ENCODE data around the gene PTPRM.

The PTPRM gene

DNA sequence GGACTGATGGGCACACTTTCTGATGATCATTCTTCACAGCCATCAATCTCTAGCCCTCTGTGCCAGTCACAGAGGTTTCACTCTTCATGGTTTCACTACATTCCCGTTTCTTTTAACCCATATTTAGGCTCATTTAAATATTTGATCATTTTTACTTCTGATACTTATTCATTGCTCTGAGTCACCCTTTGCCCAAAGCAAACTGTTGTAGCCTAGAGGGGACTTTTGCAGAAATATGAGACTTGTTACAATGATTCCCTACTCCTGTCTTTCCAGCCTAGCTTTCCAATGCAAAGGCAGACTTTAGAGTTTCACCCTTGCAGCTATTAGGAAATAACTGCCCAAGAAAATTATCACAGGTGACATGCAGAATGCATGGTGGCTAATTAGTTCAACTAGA is 444.2 kb downstream of the PTPRM start:
- Histone ChIP-seq H3K27ac (ENCODE audit: extremely low read depth, low read depth, low read length) (no peak overlapping the region), H3K4me1 (ENCODE audit: control insufficient read depth, insufficient read depth, low read length) (0 out of 2 replicates have a peak, but pooled peaks cover 2% of the 10 kb centered on the region), H3K36me3 (ENCODE audit: control insufficient read depth in 2 of 2, insufficient read depth in 1 of 2, low read length in 2 of 2) (no peaks in the 10 kb centered on the region), H3K9me3 (ENCODE audit: control insufficient read depth, insufficient read depth, low read depth, low read length) (no peaks in the 10 kb centered on the region), H3K4me3 (ENCODE audit: low read depth, low read length) (no peak overlapping the region)
- ChIA-PET CTCF (interaction anchor here (0.6 to 0.7 kb wide), 2 partner anchors 378 to 471 kb away, joined by 3 read pairs; no protein-coding TSS in a partner anchor), POLR2A (no interaction called here)
- TF ChIP-seq EGR2 (tag by site-specific recombination; IDR thresholded peaks at IDR 0.05; ENCODE audit: low read depth) (no peak), TCF7L2 (IDR thresholded peaks at IDR 0.05; ENCODE audit: borderline replicate concordance, low read depth, low read length) (no peak), GLIS1 (tag by site-specific recombination; IDR thresholded peaks at IDR 0.05) (no peak), MYNN (tag by site-specific recombination; IDR thresholded peaks at IDR 0.05; ENCODE audit: borderline replicate concordance) (no peak), ZNF629 (tag by site-specific recombination; IDR thresholded peaks at IDR 0.05) (no peak), ZNF544 (tag by site-specific recombination; IDR thresholded peaks at IDR 0.05) (no peak)

DNA sequence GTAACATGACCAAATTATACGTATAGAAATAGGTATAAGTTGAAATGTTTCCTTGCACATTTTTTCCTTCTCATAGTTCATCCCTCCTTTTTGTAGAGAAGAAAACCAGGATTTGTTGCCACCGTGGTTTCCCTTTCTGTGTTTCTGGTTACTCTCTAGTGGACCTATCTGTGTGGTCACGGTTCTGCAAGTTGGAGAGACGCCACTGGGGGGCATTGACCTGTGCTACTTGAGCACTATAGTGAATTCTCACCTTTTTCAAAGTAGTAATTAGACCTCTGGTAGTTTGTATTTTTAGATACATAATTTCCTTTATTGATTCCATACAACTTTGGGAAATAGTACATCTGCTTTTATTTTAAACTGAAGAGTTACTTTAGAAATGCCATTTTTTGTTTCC is 444.8 kb downstream of the PTPRM start:
- ChIA-PET CTCF (interaction anchor here (0.7 kb wide), 1 partner anchor 377 kb away, joined by 3 read pairs; no protein-coding TSS in a partner anchor), POLR2A (no interaction called here)
- Histone ChIP-seq H3K4me3 (ENCODE audit: low read depth, low read length) (no peak overlapping the region), H3K36me3 (ENCODE audit: control insufficient read depth in 2 of 2, insufficient read depth in 1 of 2, low read length in 2 of 2) (no peaks in the 10 kb centered on the region), H3K4me1 (ENCODE audit: control insufficient read depth, insufficient read depth, low read length) (0 out of 2 replicates have a peak, but pooled peaks cover 2% of the 10 kb centered on the region), H3K9me3 (ENCODE audit: control insufficient read depth, insufficient read depth, low read depth, low read length) (no peaks in the 10 kb centered on the region), H3K27ac (ENCODE audit: extremely low read depth, low read depth, low read length) (no peak overlapping the region)
- no peak for TF ChIP-seq ZNF571 (tag by site-specific recombination; IDR thresholded peaks at IDR 0.05)
- no peak for TF ChIP-seq ZNF530 (tag by site-specific recombination; IDR thresholded peaks at IDR 0.05; ENCODE audit: low read depth)
- TF ChIP-seq ZNF830 (tag by site-specific recombination; IDR thresholded peaks at IDR 0.05; ENCODE audit: low read depth) = no peak
- no peak for TF ChIP-seq ZNF747 (tag by site-specific recombination; IDR thresholded peaks at IDR 0.05)
- TF ChIP-seq, protein P1, sequence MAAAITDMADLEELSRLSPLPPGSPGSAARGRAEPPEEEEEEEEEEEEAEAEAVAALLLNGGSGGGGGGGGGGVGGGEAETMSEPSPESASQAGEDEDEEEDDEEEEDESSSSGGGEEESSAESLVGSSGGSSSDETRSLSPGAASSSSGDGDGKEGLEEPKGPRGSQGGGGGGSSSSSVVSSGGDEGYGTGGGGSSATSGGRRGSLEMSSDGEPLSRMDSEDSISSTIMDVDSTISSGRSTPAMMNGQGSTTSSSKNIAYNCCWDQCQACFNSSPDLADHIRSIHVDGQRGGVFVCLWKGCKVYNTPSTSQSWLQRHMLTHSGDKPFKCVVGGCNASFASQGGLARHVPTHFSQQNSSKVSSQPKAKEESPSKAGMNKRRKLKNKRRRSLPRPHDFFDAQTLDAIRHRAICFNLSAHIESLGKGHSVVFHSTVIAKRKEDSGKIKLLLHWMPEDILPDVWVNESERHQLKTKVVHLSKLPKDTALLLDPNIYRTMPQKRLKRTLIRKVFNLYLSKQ (tag by site-specific recombination; IDR thresholded peaks at IDR 0.05; ENCODE audit: borderline replicate concordance) = no peak

- Histone ChIP-seq H3K9me3 (ENCODE audit: control insufficient read depth, insufficient read depth, low read depth, low read length) (no peaks in the 10 kb centered on the region), H3K27ac (ENCODE audit: extremely low read depth, low read depth, low read length) (no peak overlapping the region), H3K36me3 (ENCODE audit: control insufficient read depth in 2 of 2, insufficient read depth in 1 of 2, low read length in 2 of 2) (no peaks in the 10 kb centered on the region), H3K4me3 (ENCODE audit: low read depth, low read length) (no peak overlapping the region), H3K4me1 (ENCODE audit: control insufficient read depth, insufficient read depth, low read length) (no peaks in the 10 kb centered on the region)
- POLR2A ChIA-PET = no interaction called here
- CTCF ChIA-PET = no interaction called here
- TF ChIP-seq IKZF3 (tag by site-specific recombination; IDR thresholded peaks at IDR 0.05) (no peak), ZNF354C (tag by site-specific recombination; IDR thresholded peaks at IDR 0.05; ENCODE audit: borderline replicate concordance, low read depth) (no peak), ZNF239 (tag by site-specific recombination; IDR thresholded peaks at IDR 0.05) (no peak), OSR2 (tag by site-specific recombination; IDR thresholded peaks at IDR 0.05) (no peak), ZNF768 (tag by site-specific recombination; IDR thresholded peaks at IDR 0.05) (no peak), ZNF157 (tag by site-specific recombination; IDR thresholded peaks at IDR 0.05) (no peak), ZBTB10 (tag by site-specific recombination; IDR thresholded peaks at IDR 0.05) (no peak), ZFP69B (tag by site-specific recombination; IDR thresholded peaks at IDR 0.05) (no peak), ZNF600 (tag by site-specific recombination; IDR thresholded peaks at IDR 0.05) (no peak), ZBTB49 (tag by site-specific recombination; IDR thresholded peaks at IDR 0.05; ENCODE audit: low read depth) (no peak), ZNF132 (tag by site-specific recombination; IDR thresholded peaks at IDR 0.05; ENCODE audit: borderline replicate concordance) (no peak), ZNF350 (tag by site-specific recombination; IDR thresholded peaks at IDR 0.05) (no peak)
- TF ChIP-seq, protein P2, sequence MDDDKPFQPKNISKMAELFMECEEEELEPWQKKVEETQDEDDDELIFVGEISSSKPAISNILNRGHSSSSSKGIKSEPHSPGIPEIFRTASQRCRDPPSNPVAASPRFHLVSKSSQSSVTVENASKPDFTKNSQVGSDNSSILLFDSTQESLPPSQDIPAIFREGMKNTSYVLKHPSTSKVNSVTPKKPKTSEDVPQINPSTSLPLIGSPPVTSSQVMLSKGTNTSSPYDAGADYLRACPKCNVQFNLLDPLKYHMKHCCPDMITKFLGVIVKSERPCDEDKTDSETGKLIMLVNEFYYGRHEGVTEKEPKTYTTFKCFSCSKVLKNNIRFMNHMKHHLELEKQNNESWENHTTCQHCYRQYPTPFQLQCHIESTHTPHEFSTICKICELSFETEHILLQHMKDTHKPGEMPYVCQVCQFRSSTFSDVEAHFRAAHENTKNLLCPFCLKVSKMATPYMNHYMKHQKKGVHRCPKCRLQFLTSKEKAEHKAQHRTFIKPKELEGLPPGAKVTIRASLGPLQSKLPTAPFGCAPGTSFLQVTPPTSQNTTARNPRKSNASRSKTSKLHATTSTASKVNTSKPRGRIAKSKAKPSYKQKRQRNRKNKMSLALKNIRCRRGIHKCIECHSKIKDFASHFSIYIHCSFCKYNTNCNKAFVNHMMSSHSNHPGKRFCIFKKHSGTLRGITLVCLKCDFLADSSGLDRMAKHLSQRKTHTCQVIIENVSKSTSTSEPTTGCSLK (tag by site-specific recombination; IDR thresholded peaks at IDR 0.05) = no peak
Observed at GRCh38 chr18:8018701-8019331, 451.7 kb downstream of the PTPRM start.

Data from HEK293 (cell line).